T-helper 1 cell treated with Interleukin-12 subunit alpha and Interleukin-12 subunit beta and Interleukin-4 antibody, amounts not matched to agents 30 μg/mL and 1 μg/mL, for 36 hours (primary cell): ENCODE data around the gene FITM1.

ENCODE experiments used
- H3K27ac Mint-ChIP-seq: one replicate; pipeline ENCODE4 v1.8.0; 2021; ENCODE audit warnings: mild to moderate bottlenecking, mixed read lengths
- H3K27me3 Mint-ChIP-seq: one replicate; pipeline ENCODE4 v1.8.0; 2021; ENCODE audit warnings: low read depth, mixed read lengths
- H3K36me3 Mint-ChIP-seq: one replicate; pipeline ENCODE4 v1.8.0; 2021; ENCODE audit warnings: low read depth, mixed read lengths
- H3K4me1 Mint-ChIP-seq: one replicate; pipeline ENCODE4 v1.8.0; 2021; ENCODE audit warnings: low read depth, mixed read lengths
- H3K4me3 Mint-ChIP-seq: one replicate; pipeline ENCODE4 v1.8.0; 2021; ENCODE audit warnings: mild to moderate bottlenecking, moderate library complexity, mixed read lengths
- H3K9me3 Mint-ChIP-seq: one replicate; pipeline ENCODE4 v1.8.0; 2021; ENCODE audit warnings: mixed read lengths

Gene FITM1

DNA sequence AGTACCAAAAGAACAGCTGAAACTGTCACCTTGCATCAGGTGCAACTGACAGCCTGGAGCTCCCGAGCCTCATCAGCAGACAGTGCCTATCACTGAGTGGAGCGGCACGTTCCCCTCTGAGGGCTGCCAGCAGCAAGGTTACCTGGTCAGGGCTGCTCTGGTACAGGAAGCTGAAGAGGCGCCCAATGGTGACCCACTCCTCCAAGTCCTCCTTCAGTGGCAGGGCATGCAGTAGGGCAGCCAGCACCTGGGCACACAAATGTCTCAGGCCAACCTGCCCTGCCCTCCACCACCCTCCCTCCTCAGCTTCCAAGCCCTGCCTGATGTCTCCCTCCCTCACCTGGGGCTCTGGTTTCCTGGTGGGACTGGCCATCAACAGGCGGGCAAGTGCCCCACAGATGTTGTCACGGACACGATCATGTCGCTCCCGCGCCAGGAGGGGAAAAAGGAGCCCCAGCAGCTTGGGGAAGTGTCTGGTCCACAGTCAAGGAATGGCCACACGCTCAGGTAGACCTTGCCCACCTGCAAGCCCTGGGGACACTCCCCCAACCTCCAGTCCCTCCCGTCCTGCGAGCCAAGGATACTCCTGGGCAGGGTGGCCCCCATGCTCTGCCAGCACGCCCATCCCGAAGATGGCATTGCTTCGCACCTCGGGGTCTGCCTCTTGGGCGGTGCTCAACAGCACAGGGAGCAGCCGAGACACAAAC, 51.1 kb downstream of the FITM1 start:
- no peaks in the 10 kb centered on the region for H3K4me1 Mint-ChIP-seq
- H3K27ac Mint-ChIP-seq: peak overlapping the region; percentile 9
- H3K36me3 Mint-ChIP-seq: peaks cover 45% of the 10 kb centered on the region
- H3K27me3 Mint-ChIP-seq: no peaks in the 10 kb centered on the region
- H3K4me3 Mint-ChIP-seq: no peak overlapping the region
- H3K9me3 Mint-ChIP-seq: no peaks in the 10 kb centered on the region
